ENCODE data around the gene PCSK7.

GRCh38 chr11:117232092-117232878, 412 bp upstream of the PCSK7 start, which contains the start of gene RNF214:
- TF ChIP-seq POLR2AphosphoS5 (IDR thresholded peaks at IDR 0.05; ENCODE audit: insufficient read depth, low read depth, low read length) (peak; percentile 46), EZH2 (IDR thresholded peaks at IDR 0.05; ENCODE audit: borderline replicate concordance, low read depth, low read length, severe bottlenecking) (no peak), CTCF (IDR thresholded peaks at IDR 0.05; ENCODE audit: extremely low read depth in 1 of 2, insufficient read depth in 1 of 2, low read depth in 1 of 2, low read length in 2 of 2) (peak; percentile 81 to 99), GATA2 (IDR thresholded peaks at IDR 0.05; ENCODE audit: insufficient read depth, insufficient read length, low read depth, low read length) (no peak), POLR2A (IDR thresholded peaks at IDR 0.05; ENCODE audit: low read depth, low read length) (peak; percentile 49), FOS (IDR thresholded peaks at IDR 0.05; ENCODE audit: borderline replicate concordance, insufficient read depth, low read length) (no peak), JUN (IDR thresholded peaks at IDR 0.05; ENCODE audit: borderline replicate concordance, insufficient read depth, insufficient read length, low read depth) (no peak), MAX (IDR thresholded peaks at IDR 0.05; ENCODE audit: insufficient read depth, insufficient read length) (no peak), MYC (IDR thresholded peaks at IDR 0.05; ENCODE audit: low read depth, low read length) (no peak)
